Loucy (cell line): ENCODE data around the gene CFAP210.

ENCODE experiments used
- EZH2phosphoT487 ChIP-seq: fragments of 200-600 bp; IDR thresholded peaks from 2 replicates; pipeline ENCODE4 v1.6.1; 2018; ENCODE audit warnings: antibody characterized with exemption, mild to moderate bottlenecking, moderate library complexity, borderline replicate concordance
- TF ChIP-seq, protein P1 (sequence below): fragments of 200-600 bp; sonication (generic); conservative IDR thresholded peaks from 2 replicates; pipeline ENCODE4 v1.5.1; 2014; ENCODE audit warnings: mild to moderate bottlenecking, antibody characterized with exemption, low read length

DNA sequence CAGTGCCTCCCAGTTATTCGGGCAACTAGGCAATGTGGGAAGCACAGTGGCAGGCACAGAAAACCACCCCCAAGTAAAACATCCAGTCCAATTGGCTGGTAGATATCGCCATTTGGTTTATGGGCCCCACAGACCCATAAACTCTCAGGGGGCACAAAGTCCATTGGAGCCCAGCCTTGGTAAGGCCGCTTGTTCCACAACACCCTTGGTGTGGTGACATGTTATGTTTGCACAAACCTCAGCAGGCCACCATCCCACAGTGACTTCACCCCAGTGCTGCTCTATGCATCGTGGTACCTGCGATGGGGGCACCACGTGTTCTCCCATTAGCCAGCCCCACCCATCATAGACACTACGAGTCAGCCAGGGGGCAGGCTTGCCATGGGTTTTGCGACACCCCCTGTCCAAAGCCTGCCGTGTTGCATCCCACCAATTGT, 18.6 kb upstream of the CFAP210 start:
- TF ChIP-seq, protein P1, sequence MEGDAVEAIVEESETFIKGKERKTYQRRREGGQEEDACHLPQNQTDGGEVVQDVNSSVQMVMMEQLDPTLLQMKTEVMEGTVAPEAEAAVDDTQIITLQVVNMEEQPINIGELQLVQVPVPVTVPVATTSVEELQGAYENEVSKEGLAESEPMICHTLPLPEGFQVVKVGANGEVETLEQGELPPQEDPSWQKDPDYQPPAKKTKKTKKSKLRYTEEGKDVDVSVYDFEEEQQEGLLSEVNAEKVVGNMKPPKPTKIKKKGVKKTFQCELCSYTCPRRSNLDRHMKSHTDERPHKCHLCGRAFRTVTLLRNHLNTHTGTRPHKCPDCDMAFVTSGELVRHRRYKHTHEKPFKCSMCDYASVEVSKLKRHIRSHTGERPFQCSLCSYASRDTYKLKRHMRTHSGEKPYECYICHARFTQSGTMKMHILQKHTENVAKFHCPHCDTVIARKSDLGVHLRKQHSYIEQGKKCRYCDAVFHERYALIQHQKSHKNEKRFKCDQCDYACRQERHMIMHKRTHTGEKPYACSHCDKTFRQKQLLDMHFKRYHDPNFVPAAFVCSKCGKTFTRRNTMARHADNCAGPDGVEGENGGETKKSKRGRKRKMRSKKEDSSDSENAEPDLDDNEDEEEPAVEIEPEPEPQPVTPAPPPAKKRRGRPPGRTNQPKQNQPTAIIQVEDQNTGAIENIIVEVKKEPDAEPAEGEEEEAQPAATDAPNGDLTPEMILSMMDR: no peak
- no peak for TF ChIP-seq EZH2phosphoT487
